GF-D8 (cell line): Measurements from ENCODE around the gene SPTBN1.
"Not testable (repeated sequence)": the region's sequence is repeated elsewhere in the genome, so short reads cannot be mapped to it uniquely, and the experiment has no call there.

Experiments
- DNase-seq: peaks from one replicate; lab custom pipeline; 2025; lab: John Stamatoyannopoulos, UW

SPTBN1 gene

DNA sequence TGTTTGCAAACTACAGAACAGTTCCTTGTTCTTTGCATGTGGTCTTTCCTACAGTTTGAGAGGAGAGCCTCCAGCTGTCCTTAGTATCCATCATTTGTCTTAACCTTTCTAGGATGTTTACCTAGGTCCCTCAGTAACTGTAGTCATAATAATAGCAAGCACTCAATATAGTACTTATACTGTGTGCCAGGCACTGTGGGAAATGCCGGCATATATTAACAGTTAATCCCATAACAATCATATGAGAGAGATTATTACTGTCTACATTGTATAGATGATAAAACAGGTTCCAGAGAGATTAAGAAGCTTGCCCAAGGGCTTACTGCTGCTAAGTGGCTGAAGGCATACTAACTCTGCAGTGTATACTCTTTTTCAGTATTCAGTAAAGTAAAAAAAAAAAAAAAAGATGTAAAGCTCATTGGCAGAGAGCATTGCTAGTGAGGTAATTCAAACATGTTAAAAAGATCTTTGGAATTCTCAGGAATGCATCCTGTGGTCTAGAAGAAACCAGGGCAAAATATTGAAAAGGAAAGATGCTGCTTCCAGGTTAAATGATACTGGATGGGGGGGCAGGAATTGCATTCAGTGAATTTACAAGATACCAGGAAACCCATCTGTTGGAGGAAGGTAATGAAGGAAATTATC lies 72.3 kb downstream of the SPTBN1 start:
- no peak for DNase-seq

DNA sequence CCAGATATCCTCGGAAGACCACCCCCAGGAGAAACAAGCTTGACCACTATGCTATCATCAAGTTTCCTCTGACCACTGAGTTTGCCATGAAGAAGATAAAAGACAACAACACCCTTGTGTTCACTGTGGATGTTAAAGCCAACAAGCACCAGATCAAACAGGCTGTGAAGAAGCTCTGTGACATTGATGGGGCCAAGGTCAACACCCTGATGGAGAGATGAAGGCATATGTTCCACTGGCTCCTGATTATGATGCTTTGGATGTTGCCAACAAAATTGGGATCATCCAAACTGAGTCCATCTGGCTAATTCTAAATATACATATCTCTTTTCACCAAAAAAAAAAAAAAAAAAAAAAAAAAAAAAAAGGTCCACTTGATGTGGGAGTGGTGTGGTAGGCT lies 73.4 kb downstream of the SPTBN1 start:
- DNase-seq, result not testable (repeated sequence)

DNA sequence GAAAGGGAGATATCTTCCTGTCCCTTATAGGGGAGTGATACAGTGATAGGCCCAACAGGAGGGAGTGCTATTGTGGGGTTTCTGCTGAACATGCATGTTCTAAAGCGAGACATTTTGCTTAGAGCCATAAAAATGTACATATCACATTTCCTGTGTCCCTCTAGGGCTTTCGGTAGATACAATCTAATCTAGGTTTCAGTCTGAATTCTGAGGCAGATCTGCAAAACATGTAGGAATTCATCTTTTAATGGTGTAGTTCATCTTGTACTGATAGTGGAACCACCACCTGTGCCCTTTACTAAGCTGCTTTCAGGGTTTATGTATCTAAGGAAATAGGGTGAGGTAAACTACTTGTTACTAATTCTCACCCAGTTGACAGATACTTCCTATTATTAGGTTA lies 73.8 kb downstream of the SPTBN1 start:
- DNase-seq, result no peak

DNA sequence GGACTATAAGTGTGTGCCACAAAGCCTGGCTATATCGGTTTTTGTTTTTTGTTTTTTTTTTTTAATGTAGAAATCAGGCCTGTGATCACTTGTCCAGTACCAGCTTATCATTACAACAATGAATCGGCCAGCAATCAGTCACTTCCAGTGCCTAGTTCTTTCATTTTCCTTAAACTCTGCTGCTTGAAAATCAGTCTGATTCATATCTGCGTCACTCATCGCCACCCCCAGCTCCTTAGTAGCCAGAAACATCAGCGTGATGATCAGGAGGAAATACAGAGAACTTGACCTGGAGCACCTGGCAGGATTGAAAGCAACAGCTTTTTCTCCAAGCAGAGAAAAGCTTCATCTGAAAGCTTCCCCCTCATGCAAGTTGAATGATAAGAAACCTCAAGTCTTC lies 75.4 kb downstream of the SPTBN1 start:
- DNase-seq, result no peak

DNA sequence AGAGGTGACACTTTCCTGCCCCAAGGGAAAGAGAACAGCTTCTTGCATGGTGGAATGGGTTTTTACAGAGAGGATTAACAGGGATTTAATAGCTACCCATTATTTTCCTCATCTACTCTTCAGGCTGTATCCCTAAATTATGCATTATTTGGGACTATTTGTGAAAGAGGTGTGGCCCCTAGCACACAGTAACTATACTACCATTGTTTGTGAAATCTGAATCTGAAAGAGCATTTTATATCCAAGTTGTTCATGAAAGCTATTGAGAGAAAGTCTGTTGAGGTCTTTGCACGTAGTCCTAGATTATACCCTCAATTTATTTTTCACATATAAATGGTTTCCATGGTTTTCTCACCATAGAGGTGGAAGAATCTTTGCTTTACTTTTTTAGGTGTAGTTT lies 78.1 kb downstream of the SPTBN1 start:
- no peak for DNase-seq

DNA sequence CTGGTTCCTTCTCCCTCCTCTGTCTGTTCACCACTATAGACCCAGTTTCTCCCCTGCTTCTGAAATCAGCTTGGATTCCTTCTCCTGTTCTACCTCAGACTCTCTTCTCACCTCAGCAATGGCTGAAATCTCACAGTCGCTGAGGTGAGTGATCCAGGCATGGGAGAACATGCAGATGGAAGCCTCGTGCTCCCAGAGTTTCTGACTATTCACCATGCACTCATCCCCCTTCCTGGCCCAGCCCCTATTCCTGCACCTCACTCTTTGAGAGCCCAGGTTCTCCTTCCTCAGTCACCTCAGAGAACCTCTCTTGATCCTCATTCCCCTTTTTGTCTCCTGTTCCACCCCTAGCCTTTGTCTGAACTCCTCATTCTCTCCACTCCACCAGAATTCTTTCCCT lies 78.5 kb downstream of the SPTBN1 start:
- no peak for DNase-seq

DNA sequence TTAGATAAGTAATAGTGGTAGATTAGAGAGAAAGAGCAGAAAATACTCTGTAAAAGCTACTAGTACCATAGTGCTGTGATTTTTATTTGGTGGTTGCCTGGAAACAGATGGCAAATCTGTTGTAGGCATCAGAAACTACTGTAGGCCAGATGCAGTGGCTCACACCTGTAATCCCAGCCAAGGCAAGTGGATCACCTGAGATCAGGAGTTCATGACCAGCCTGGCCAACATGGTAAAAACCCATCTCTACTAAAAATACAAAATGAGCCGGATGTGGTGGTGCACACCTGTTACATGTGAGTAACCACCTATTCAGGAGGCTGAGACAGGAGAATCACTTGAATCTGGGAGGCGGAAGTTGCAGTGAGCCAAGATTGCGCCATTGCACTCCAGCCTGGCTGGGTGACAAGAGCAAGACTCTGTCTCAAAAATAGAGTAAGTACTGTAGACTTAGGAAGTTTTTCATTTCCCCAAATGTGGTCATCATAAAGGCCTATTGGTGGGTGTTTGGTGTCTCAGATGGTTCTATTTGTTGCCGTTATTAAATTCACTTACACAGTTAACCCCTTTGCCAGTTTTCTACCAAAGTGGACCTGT lies 79.6 kb downstream of the SPTBN1 start:
- DNase-seq, result no peak

DNA sequence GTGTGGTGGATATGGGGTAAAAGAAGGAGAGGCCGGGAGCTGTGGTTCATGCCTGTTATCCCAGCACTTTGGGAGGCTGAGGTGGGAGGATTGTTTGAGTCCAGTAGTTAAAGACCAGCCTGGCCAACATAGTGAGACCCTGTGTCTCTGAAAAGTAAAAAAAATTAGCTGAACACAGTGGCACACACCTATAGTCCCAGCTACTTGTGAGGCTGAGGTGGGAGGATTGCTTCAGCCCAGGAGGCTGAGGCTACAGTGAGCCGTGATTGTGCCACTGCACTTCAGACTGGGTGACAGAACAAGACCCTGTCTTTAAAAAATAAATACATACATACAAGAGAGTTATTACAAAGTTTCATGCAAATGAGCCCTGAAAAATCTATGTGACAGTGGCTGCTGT lies 80.6 kb downstream of the SPTBN1 start:
- no peak for DNase-seq

DNA sequence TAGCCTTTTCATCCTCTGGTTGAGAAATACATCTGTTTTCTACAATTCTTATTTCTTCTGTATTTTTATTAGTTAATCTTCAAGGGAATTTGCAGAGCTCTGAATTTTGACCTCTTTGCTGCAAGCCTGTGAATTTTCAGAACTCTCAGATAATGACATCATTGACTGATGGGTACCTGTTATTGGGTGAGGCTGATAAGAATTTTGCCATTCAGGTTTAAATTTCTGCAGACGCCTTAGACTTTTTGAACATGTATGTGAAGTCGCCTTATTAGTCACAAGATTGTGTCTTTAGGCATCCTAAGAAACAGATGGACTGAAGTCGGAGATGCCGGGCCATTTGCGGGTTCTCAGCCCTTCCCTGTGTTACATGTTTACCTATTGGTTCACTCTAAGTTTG lies 82.4 kb downstream of the SPTBN1 start:
- no peak for DNase-seq

DNA sequence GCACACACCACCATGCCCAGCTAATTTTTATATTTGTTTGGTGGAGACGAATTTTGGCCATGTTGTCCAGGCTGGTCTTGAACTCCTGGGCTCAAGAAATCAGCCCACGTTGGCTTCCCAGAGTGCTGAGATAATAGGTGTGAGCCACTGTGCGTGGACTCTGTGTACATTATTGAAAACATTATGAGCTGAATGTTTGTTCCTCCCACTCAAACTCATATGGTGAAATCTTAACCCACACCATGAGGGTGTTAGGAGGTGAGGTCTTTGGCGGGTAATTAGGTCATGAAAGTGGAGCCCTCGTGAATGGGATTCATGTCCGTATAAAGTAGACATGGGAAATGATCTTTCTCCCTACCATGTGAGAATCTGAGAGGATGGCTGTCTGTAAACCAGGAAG lies 83.6 kb downstream of the SPTBN1 start:
- no peak for DNase-seq

DNA sequence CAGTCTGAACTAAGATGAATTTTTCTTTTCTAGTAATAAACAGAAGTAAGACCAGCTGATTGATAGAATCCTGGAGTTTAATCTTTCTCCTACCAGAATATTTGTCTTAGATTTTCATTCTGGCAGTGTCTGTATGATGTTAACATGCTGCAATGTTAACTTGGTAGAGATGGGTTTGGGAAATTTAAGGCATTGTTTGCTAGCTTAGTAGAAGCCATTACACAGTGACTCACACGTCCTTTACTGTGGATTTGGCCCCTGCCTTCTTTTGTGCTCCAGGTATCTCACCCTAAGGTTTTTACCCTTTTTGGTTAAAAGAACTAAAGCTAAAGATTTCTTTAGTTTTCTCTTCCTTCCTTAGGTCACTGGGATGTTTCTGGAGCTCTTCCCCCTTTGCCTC lies 84.1 kb downstream of the SPTBN1 start:
- no peak for DNase-seq

DNA sequence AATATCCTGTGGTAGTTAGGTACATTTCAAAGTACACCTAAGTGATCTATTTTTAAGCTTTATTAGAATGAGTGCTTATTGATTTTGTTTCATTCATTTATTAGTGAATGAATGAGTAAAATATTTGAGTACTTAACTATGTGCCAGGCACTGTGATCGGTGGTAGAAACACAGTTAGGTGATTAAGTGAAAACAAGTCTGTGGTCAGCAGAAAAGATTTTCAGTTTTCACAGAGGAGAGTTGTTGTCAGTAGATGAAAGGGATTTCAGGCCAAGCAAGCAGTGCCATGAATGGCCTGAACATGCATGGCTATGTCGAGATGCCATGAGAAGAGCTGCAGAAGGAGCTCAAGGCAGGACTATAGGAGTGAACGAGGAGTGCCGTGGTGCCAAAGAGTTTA lies 85.9 kb downstream of the SPTBN1 start:
- no peak for DNase-seq

DNA sequence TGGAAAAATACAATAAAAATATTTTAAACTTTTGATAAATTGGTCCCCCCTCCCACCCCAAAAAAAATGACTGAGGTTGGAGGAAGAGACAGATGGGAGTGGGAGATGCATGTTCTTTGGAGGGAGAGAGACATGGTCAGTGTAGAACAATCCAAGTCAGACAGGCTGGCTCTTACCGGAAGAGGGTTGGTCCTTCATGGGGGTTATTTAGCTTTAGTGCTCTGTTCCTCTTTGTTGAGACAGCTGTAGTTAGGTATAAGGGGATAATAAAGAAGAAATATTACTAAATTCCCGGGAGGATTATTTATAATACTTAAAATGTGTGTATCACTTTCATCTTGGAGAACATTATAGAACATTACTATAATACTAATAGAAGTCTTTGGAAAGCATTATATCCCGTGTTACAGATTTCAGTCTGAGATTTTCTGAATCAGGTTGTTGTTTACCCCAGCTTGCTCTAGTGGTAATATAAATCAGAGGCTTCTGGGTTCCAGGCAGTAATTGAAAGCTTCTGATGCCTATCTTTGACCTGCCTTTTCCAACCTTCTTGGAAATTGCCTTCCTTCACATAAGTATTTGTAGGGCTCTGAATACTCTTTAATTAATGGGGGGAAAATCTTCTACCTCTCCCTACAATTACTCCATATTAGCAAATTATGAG lies 87.7 kb downstream of the SPTBN1 start:
- no peak for DNase-seq

DNA sequence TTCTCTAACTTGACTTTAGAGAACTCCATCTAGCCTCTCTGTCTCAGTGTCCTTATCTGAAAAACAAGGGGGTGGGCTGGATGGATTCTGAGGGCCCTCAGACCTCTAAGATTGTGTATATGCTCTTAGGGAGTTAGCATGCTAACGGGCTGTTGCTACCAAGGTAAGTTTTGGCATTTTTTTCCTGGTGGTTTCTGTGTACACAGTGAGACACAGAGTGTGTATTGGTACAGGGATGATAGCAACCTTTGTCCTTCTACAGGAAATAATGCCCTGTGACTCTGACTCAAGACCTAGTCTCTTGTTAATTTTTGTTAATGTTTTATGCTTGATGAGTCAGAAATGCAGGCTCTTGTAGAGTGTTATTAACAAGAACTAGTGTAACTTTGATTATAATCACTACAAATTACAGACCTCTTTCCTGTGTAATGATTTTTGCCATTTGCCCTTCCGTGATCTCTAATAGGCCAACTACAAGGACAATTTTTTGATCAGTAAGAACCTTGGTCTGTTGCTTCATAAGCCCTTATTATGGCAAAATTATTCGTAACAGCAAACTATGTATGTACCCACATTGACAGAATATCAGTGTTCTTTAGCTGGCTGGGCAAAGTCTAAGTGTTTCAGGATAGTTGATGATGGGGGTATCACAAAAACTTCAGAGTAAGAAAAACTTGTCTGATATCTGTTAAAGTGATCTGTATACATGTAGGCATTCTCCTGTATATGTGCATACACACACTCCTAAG lies 89.7 kb downstream of the SPTBN1 start:
- DNase-seq, result no peak

DNA sequence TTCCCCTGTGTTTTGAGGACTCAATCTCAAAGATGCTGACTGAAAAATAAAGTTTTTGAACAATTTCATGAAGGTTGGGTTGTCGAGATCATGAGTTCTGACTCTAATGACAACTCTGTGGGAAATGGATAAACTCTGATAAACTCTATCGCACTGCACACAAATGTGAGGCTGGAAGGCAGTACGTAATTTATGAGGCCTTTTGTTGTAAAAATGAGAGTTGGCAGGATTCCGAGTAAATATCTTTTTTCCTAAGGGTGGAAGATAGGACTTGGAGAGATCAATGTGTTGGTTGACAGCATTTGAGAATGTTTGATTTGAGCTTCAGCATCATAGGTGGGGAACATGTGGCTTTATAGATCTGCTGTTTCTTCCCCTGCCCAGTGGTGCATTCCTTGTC lies 90.4 kb downstream of the SPTBN1 start:
- no peak for DNase-seq

DNA sequence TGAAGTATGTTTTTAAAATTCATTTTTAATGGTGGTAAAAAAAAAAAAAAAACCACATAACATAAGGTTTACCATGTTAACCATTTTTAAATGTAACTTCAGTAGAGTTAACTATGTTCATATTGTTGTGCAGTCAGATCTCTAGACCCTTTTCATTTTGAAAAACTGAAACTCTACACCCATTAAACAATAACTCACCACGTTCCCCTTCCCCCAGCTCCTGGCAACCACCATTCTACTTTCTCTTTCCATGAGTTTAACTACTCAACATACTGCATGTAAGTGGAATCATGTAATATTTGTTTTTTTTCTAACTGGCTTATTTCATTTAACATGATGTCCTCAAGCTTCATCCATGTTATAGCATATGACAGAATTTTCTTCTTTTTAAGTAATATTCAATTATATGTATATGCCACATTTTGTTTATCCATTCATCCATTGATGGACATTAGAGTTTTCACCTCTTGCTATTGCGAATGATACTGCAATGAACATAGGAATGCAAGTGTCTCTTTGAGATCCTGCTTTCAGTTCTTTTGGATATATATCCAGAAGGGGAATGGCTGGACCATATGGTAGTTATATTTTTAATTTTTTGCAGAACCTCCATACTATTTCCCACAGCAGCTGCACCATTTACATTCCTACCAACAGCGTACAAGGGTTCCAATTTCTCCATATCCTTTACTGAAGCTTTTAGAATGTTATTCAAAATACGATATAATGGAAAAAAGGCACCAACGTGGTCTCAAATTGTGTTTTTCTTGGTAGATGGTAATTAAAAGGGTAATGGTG lies 91.0 kb downstream of the SPTBN1 start:
- DNase-seq, result no peak

DNA sequence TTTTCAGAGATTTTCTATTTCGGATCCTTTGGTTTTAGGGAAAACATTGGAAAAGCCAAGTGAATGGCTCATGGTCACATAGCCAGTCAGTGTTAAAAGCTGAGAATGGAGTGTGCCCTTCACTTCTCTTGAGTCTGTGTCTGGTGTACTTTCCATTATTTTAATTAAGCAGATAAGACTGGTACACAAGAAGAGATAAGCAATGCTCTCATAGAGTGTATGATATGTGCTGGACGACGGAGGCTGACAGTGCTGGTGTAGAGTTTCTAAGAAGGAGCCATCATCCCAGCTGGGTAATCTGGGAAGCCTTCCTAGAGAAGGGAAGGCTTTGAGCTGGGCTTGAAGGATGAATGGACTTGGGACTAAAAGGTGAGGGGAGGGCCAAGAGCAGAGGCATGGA lies 93.3 kb downstream of the SPTBN1 start:
- no peak for DNase-seq

DNA sequence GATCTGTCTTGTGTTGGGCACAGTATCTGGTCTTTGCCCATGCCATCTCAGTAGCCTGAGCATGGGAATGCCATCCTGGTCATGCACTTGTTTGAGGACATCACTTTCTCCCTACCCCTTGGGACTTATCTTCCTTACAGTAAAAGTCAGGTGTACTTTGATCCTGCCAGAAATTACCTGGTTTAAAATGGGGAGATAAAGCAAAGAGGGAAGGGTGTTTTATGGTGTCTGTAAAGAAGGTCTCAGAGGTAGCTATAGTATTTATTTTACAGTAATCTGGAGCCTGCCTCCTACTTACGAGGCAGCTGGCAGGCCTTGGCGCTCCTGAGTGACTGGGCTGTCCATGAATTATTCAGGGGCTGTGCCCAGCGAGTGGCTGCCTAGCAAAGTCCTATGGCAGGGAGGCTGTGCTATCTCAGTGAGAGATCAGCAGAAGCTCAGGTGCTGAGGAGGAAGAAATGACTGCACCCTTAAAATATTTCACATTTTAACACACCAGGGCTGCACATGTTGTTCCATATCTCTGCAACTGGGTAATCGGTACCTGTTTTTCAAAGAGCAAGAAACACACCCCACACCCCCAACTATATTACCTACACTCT lies 93.9 kb downstream of the SPTBN1 start:
- no peak for DNase-seq

DNA sequence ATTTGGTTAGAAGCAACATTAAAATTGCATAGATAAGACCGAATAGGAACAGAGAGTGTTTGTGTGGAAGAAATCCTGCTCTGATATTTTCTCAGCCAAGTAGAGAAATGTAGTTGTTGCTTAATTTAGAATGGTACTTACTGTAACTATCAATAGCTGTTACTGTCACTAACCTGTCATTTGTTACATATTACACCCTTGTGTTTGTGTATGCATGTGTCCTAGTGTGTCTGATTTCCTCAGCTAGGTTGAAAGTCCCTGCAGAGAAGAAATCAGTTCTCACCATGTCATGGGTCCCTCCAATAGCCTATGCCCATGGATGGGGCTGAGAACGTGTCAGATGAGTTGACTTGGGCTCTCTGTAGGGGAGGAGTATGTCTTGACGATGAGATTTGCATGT lies 94.4 kb downstream of the SPTBN1 start:
- no peak for DNase-seq

DNA sequence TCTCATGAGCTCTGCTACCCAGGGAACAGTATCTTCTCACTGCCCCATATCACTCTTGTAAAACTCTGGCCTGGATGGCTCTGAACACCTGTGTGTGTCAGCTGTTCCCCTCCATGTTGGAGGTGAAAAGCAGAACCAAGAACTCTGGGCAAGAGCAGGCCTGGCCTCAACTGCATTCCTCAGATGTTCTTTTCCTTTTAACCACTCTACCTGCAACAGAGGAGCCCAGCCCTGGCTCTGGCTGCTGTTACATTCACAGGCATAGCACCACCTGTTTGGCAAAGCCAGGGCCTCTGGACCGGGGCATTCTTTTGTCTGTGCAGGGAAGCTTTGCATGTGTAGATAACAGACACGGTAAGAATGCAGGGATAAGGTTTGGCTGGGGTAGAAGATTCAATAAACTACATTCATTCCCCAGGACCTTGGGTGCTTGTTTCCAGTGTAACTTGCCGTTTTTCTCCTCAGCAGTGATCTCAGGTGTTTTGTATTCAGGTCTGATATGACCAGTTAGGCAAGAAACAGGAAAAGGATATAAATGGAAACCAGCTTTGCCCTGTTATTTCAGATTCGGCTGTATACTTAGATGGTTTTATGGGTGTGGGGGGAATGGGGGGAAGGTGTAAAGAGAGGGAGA lies 95.1 kb downstream of the SPTBN1 start:
- no peak for DNase-seq

DNA sequence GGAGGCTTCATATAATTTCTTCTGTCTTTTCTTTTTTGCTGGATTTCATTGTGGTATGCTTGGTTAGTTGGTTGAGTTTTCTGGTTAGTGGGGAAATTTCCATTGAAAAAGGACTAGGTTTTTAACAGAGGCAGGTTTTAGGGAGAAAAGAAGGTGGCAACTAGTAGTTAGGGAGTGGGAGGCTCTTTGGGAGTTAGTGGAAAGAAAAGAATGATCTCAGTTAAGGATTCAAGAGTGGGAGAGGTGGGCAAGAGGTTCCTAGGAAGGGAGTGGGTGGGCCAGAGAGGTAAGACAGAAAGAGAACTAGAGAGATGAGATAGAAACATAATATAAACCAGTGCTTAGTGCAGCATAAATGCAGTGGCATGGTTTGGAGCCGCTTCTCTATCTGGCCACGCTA lies 96.9 kb downstream of the SPTBN1 start:
- no peak for DNase-seq
